Measurements from ENCODE around the gene GNRHR.
"Not testable (repeated sequence)": the region's sequence is repeated elsewhere in the genome, so short reads cannot be mapped to it uniquely, and the experiment has no call there.

Gene GNRHR

GRCh38 chr4:67727124-67727850 lies 26.9 kb downstream of the GNRHR start:
- DNase-seq (ENCODE audit: low read depth in 2 of 2): no peak

GRCh38 chr4:67725981-67726380 lies 28.2 kb downstream of the GNRHR start:
- DNase-seq (ENCODE audit: low read depth in 2 of 2): no peak

- DNase-seq (ENCODE audit: low read depth in 2 of 2): no peak
These were observed 29.1 kb downstream of the GNRHR start for GRCh38 chr4:67725132-67725531.

- no peak for DNase-seq (ENCODE audit: low read depth in 2 of 2)
These were observed 30.2 kb downstream of the GNRHR start for GRCh38 chr4:67723949-67724348.

- DNase-seq (ENCODE audit: low read depth in 2 of 2): no peak
These were observed 30.8 kb downstream of the GNRHR start for GRCh38 chr4:67723341-67723740.

GRCh38 chr4:67721770-67722597 lies 32.2 kb downstream of the GNRHR start:
- DNase-seq (ENCODE audit: low read depth in 2 of 2): no peak

- DNase-seq (ENCODE audit: low read depth in 2 of 2): no peak
These were observed 32.8 kb downstream of the GNRHR start for GRCh38 chr4:67721315-67721769.

GRCh38 chr4:67719953-67720617 lies 34.1 kb downstream of the GNRHR start:
- no peak for DNase-seq (ENCODE audit: low read depth in 2 of 2)

GRCh38 chr4:67718848-67719247 lies 35.3 kb downstream of the GNRHR start:
- DNase-seq (ENCODE audit: low read depth in 2 of 2): no peak

- DNase-seq (ENCODE audit: low read depth in 2 of 2): no peak
These were observed 36.6 kb downstream of the GNRHR start for GRCh38 chr4:67717586-67717985.

- no peak for DNase-seq (ENCODE audit: low read depth in 2 of 2)
These were observed 39.2 kb downstream of the GNRHR start for GRCh38 chr4:67714955-67715354.

- peak in 1 of 2 donors; percentile 15 for DNase-seq (ENCODE audit: low read depth in 2 of 2)
These were observed 40.0 kb downstream of the GNRHR start for GRCh38 chr4:67714248-67714583.

GRCh38 chr4:67713529-67714247 lies 40.5 kb downstream of the GNRHR start:
- DNase-seq (ENCODE audit: low read depth in 2 of 2): no peak

GRCh38 chr4:67712650-67713528 lies 41.3 kb downstream of the GNRHR start:
- no peak for DNase-seq (ENCODE audit: low read depth in 2 of 2)

- DNase-seq (ENCODE audit: low read depth in 2 of 2): no peak
These were observed 42.1 kb downstream of the GNRHR start for GRCh38 chr4:67712000-67712625.

GRCh38 chr4:67706682-67707081 lies 47.5 kb downstream of the GNRHR start:
- DNase-seq (ENCODE audit: low read depth in 2 of 2): not testable (repeated sequence)

GRCh38 chr4:67704843-67705242 lies 49.3 kb downstream of the GNRHR start:
- no peak for DNase-seq (ENCODE audit: low read depth in 2 of 2)

- DNase-seq (ENCODE audit: low read depth in 2 of 2): no peak
These were observed 52.0 kb downstream of the GNRHR start for GRCh38 chr4:67702166-67702565.

- DNase-seq (ENCODE audit: low read depth in 2 of 2): no peak
These were observed 52.7 kb downstream of the GNRHR start for GRCh38 chr4:67701517-67701850.

- DNase-seq (ENCODE audit: low read depth in 2 of 2): peak; percentile 92 to 93
These were observed 53.3 kb downstream of the GNRHR start, which contains the start of gene UBA6 for GRCh38 chr4:67700738-67701516. Gene UBA6 (minus strand): TSS chr4:67701155. CDS start chr4:67701119, 36 bp downstream.
